Measurements from ENCODE around the gene GAB2.
A peak's percentile ranks its signal among the peaks of the same experiment; 100 is the strongest.

The GAB2 gene

GRCh38 chr11:78427615-78428265 is 10.1 kb upstream of the GAB2 start:
- no peak for DNase-seq

GRCh38 chr11:78426845-78427244 is 9.2 kb upstream of the GAB2 start:
- DNase-seq = no peak

- DNase-seq = no peak
Observed at GRCh38 chr11:78425399-78426070, 7.9 kb upstream of the GAB2 start.

GRCh38 chr11:78424334-78425270 is 7.0 kb upstream of the GAB2 start:
- peak; percentile 34 for DNase-seq

GRCh38 chr11:78423241-78423640 is 5.6 kb upstream of the GAB2 start:
- no peak for DNase-seq

GRCh38 chr11:78420796-78421209 is 3.2 kb upstream of the GAB2 start:
- DNase-seq = no peak

GRCh38 chr11:78420255-78420764 is 2.7 kb upstream of the GAB2 start:
- peak; percentile 34 for DNase-seq

- no peak for DNase-seq
Observed at GRCh38 chr11:78419327-78419726, 1.7 kb upstream of the GAB2 start.

- no peak for DNase-seq
Observed at GRCh38 chr11:78418584-78419211, 1.1 kb upstream of the GAB2 start.

- peak; percentile 43 for DNase-seq
Observed at GRCh38 chr11:78417888-78418583, 416 bp upstream of the GAB2 start.

- DNase-seq = peak; percentile 52
Observed at GRCh38 chr11:78416285-78417174, 1.1 kb downstream of the GAB2 start.

GRCh38 chr11:78415338-78415737 is 2.3 kb downstream of the GAB2 start:
- no peak for DNase-seq

GRCh38 chr11:78414321-78415051 is 3.1 kb downstream of the GAB2 start:
- no peak for DNase-seq

- DNase-seq = no peak
Observed at GRCh38 chr11:78408619-78409018, 9.0 kb downstream of the GAB2 start.

GRCh38 chr11:78406568-78407196 is 10.9 kb downstream of the GAB2 start:
- DNase-seq = no peak

GRCh38 chr11:78405805-78406204 is 11.8 kb downstream of the GAB2 start:
- no peak for DNase-seq

GRCh38 chr11:78403781-78404180 is 13.8 kb downstream of the GAB2 start:
- no peak for DNase-seq

GRCh38 chr11:78402847-78403246 is 14.8 kb downstream of the GAB2 start:
- DNase-seq = no peak

GRCh38 chr11:78400702-78401101 is 16.9 kb downstream of the GAB2 start:
- DNase-seq = no peak

- no peak for DNase-seq
Observed at GRCh38 chr11:78400116-78400515, 17.5 kb downstream of the GAB2 start.

Data from KG1 (cell line).